Gastroesophageal sphincter (tissue), 3 donors: Measurements from ENCODE around the gene ASB13.

Experiments
- POLR2A ChIP-seq, 2 donors: fragments of 450-650 bp; IDR thresholded peaks; one replicate each; pipeline ENCODE4 v1.6.1; 2017; ENCODE audit warnings: antibody characterized with exemption in 2 of 2, mild to moderate bottlenecking in 2 of 2, moderate library complexity in 1 of 2
- POLR2AphosphoS5 ChIP-seq: sonication (generic); formaldehyde crosslinking; IDR thresholded peaks from one replicate; pipeline ENCODE4 v1.6.1; 2017; ENCODE audit warnings: antibody characterized with exemption
- TF ChIP-seq, protein P1 (sequence below), 4 experiments: fragments of 200-600 bp in 2 of 4; fragments of 450-650 bp in 2 of 4; sonication (generic) in 1 of 4; IDR thresholded peaks; one replicate each; pipeline ENCODE4 v1.5.1; 2017 to 2019; ENCODE audit warnings: antibody characterized with exemption in 4 of 4, mild to moderate bottlenecking in 2 of 4, moderate library complexity in 2 of 4

DNA sequence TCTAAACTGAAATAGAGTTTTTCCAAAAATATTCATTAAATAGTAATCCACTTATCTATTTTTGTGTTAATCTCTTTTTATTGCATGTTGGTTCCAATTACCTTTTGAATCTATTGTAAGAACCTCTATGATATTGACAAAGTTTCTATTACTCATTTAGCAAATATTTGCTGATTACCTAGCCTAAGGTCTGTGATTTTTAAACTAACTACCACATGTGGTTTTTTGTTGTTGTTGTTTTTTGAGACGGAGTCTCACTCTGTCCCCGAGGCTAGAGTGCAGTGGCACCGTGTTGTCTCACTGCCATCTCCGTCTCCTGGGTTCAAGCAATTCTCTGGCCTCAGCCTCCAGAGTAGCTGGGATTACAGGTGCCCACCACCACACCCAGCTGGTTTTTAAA lies 2.0 kb upstream of the ASB13 start:
- TF ChIP-seq, protein P1, sequence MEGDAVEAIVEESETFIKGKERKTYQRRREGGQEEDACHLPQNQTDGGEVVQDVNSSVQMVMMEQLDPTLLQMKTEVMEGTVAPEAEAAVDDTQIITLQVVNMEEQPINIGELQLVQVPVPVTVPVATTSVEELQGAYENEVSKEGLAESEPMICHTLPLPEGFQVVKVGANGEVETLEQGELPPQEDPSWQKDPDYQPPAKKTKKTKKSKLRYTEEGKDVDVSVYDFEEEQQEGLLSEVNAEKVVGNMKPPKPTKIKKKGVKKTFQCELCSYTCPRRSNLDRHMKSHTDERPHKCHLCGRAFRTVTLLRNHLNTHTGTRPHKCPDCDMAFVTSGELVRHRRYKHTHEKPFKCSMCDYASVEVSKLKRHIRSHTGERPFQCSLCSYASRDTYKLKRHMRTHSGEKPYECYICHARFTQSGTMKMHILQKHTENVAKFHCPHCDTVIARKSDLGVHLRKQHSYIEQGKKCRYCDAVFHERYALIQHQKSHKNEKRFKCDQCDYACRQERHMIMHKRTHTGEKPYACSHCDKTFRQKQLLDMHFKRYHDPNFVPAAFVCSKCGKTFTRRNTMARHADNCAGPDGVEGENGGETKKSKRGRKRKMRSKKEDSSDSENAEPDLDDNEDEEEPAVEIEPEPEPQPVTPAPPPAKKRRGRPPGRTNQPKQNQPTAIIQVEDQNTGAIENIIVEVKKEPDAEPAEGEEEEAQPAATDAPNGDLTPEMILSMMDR (IDR thresholded peaks at IDR 0.05) = no peak
- no peak for TF ChIP-seq POLR2AphosphoS5
- no peak for TF ChIP-seq POLR2A (IDR thresholded peaks at IDR 0.05)
